Esophagus (tissue), 2 donors: ENCODE results near the gene CAPN8. TPM values are rescaled to one million over a fixed set of nuclear protein-coding genes. Genes with fewer than 3 reads are reported as not detected.

Source experiments
- H3K27ac ChIP-seq, 2 donors: one replicate each; pipeline ENCODE4 v1.5.1; 2013; ENCODE audit warnings: low read depth in 2 of 2, mild to moderate bottlenecking in 2 of 2, inconsistent platforms in 1 of 2, low read length in 1 of 2, moderate library complexity in 1 of 2
- H3K27me3 ChIP-seq, 2 donors: one replicate each; pipeline ENCODE4 v1.6.1; 2013; ENCODE audit warnings: low read length in 2 of 2, control low read depth in 1 of 2, mild to moderate bottlenecking in 1 of 2; ENCODE audit not compliant: insufficient read depth in 2 of 2, control insufficient read depth in 1 of 2
- H3K36me3 ChIP-seq, 2 donors: one replicate each; pipeline ENCODE4 v1.6.1; 2013; ENCODE audit warnings: low read length in 1 of 2; ENCODE audit not compliant: control insufficient read depth in 2 of 2, insufficient read depth in 2 of 2
- H3K4me1 ChIP-seq, 2 donors: one replicate each; pipeline ENCODE4 v1.6.1; 2013; ENCODE audit warnings: low read length in 1 of 2; ENCODE audit not compliant: control insufficient read depth in 2 of 2, insufficient read depth in 2 of 2
- H3K4me3 ChIP-seq, 2 donors: one replicate each; pipeline ENCODE4 v1.5.1; 2013; ENCODE audit warnings: low read length in 2 of 2, mild to moderate bottlenecking in 2 of 2, low read depth in 1 of 2, moderate library complexity in 1 of 2
- H3K9me3 ChIP-seq, 2 donors: one replicate each; pipeline ENCODE4 v1.6.1; 2013; ENCODE audit warnings: mild to moderate bottlenecking in 2 of 2, low read depth in 1 of 2, low read length in 1 of 2, moderate library complexity in 1 of 2; ENCODE audit not compliant: control insufficient read depth in 2 of 2, insufficient read depth in 1 of 2
- WGBS, 2 donors: extraction: QIAGEN DNeasy Blood & Tissue Kit; methylation state at CpG; one replicate each; pipeline ENCODE4 v1.1.7; 2013; 5-methylcytosine and 5-hydroxymethylcytosine counted together
- polyA plus RNA-seq, 2 donors: library from polyadenylated mRNA; stranded (reverse); fragments of 200-250 nt; gene quantifications; one replicate each; pipeline ENCODE4 v1.2.3, GENCODE V29; 2013
- donor health status: healthy with polysubstance abuse.
- donor health status: Bipolar disorder and iron deficiency.

The CAPN8 gene
- polyA plus RNA-seq, 2 donors, result 0.56 to 1.5 TPM

GRCh38 chr1:223622132-223622842 lies 43.2 kb downstream of the CAPN8 start:
- Histone ChIP-seq H3K4me3 (no peak overlapping the region), H3K9me3 (peaks cover 0 to 2% of the 10 kb centered on the region in 2 donors), H3K27me3 (no peaks in the 10 kb centered on the region), H3K36me3 (no peaks in the 10 kb centered on the region), H3K27ac (no peak overlapping the region), H3K4me1 (no peaks in the 10 kb centered on the region)
- WGBS, 2 donors, result 59 to 77% methylated on average over 17 of the region's 17 CpGs

GRCh38 chr1:223621312-223621734 lies 44.2 kb downstream of the CAPN8 start:
- H3K9me3 ChIP-seq, result peaks cover 0 to 2% of the 10 kb centered on the region in 2 donors
- WGBS, 2 donors, result 81% methylated on average over 10 of the region's 10 CpGs
- H3K27ac ChIP-seq, result no peak overlapping the region
- H3K27me3 ChIP-seq, result no peaks in the 10 kb centered on the region
- no peak overlapping the region for H3K4me3 ChIP-seq
- no peaks in the 10 kb centered on the region for H3K4me1 ChIP-seq
- H3K36me3 ChIP-seq, result no peaks in the 10 kb centered on the region

- Histone ChIP-seq H3K27ac (no peak overlapping the region), H3K4me3 (no peak overlapping the region), H3K4me1 (no peaks in the 10 kb centered on the region), H3K36me3 (no peaks in the 10 kb centered on the region), H3K9me3 (peaks cover 0 to 2% of the 10 kb centered on the region in 2 donors), H3K27me3 (no peaks in the 10 kb centered on the region)
- WGBS, 2 donors, result 74 to 76% methylated on average over 9 of the region's 9 CpGs
Measured at GRCh38 chr1:223620297-223620897, 45.1 kb downstream of the CAPN8 start.

- 90 to 92% methylated on average over 5 of the region's 5 CpGs for WGBS, 2 donors
- no peaks in the 10 kb centered on the region for H3K36me3 ChIP-seq
- H3K4me1 ChIP-seq, result no peaks in the 10 kb centered on the region
- no peaks in the 10 kb centered on the region for H3K27me3 ChIP-seq
- H3K9me3 ChIP-seq, result peaks cover 0 to 2% of the 10 kb centered on the region in 2 donors
- H3K4me3 ChIP-seq, result no peak overlapping the region
- no peak overlapping the region for H3K27ac ChIP-seq
Measured at GRCh38 chr1:223618680-223619079, 46.8 kb downstream of the CAPN8 start.

GRCh38 chr1:223617323-223618070 lies 48.0 kb downstream of the CAPN8 start:
- H3K27me3 ChIP-seq, result no peaks in the 10 kb centered on the region
- no peak overlapping the region for H3K4me3 ChIP-seq
- 66 to 68% methylated on average over 4 of the region's 4 CpGs for WGBS, 2 donors

GRCh38 chr1:223616586-223616985 lies 48.9 kb downstream of the CAPN8 start:
- WGBS, 2 donors, result 76 to 77% methylated on average over 4 of the region's 4 CpGs
- no peak overlapping the region for H3K27ac ChIP-seq
- peaks cover 0 to 2% of the 10 kb centered on the region in 2 donors for H3K9me3 ChIP-seq
- no peak overlapping the region for H3K4me3 ChIP-seq
- no peaks in the 10 kb centered on the region for H3K36me3 ChIP-seq
- no peaks in the 10 kb centered on the region for H3K27me3 ChIP-seq
- no peaks in the 10 kb centered on the region for H3K4me1 ChIP-seq

More at GRCh38 chr1:223617323-223618070, 48.0 kb downstream of the CAPN8 start:
- Histone ChIP-seq H3K9me3 (peaks cover 0 to 2% of the 10 kb centered on the region in 2 donors), H3K4me1 (no peaks in the 10 kb centered on the region), H3K36me3 (no peaks in the 10 kb centered on the region), H3K27ac (no peak overlapping the region)

GRCh38 chr1:223611936-223612335 lies 53.6 kb downstream of the CAPN8 start:
- Histone ChIP-seq H3K4me3 (no peak overlapping the region), H3K27me3 (no peaks in the 10 kb centered on the region), H3K4me1 (no peaks in the 10 kb centered on the region), H3K27ac (no peak overlapping the region), H3K36me3 (no peaks in the 10 kb centered on the region), H3K9me3 (no peaks in the 10 kb centered on the region)
- WGBS, 2 donors, result 0 to 22% methylated on average over 1 of the region's 1 CpG

GRCh38 chr1:223609977-223610376 lies 55.5 kb downstream of the CAPN8 start:
- H3K36me3 ChIP-seq, result no peaks in the 10 kb centered on the region
- WGBS, 2 donors, result 99 to 100% methylated on average over 4 of the region's 4 CpGs
- no peak overlapping the region for H3K27ac ChIP-seq
- no peaks in the 10 kb centered on the region for H3K9me3 ChIP-seq
- no peaks in the 10 kb centered on the region for H3K4me1 ChIP-seq
- no peaks in the 10 kb centered on the region for H3K27me3 ChIP-seq
- H3K4me3 ChIP-seq, result no peak overlapping the region

- 95 to 96% methylated on average over 14 of the region's 14 CpGs for WGBS, 2 donors
- H3K27me3 ChIP-seq, result no peaks in the 10 kb centered on the region
- H3K4me3 ChIP-seq, result no peak overlapping the region
- no peaks in the 10 kb centered on the region for H3K4me1 ChIP-seq
- no peak overlapping the region for H3K27ac ChIP-seq
- no peaks in the 10 kb centered on the region for H3K36me3 ChIP-seq
- no peaks in the 10 kb centered on the region for H3K9me3 ChIP-seq
Measured at GRCh38 chr1:223609066-223609465, 56.4 kb downstream of the CAPN8 start.
